ENCODE measurements around the gene FMNL2. TPM values are rescaled to one million over a fixed set of nuclear protein-coding genes. Genes with fewer than 3 reads are reported as not detected.

FMNL2 gene
- total and polyA plus RNA-seq, 2 experiments from 2014 or later, result 16.5 to 45.4 TPM

GRCh38 chr2:152559008-152559407, 224.0 kb downstream of the FMNL2 start:
- H3K4me3 Mint-ChIP-seq, result no peak overlapping the region
- H3K27ac Mint-ChIP-seq, result no peak overlapping the region

More at GRCh38 chr2:152559008-152559407, 224.0 kb downstream of the FMNL2 start:
- Mint-ChIP-seq H3K4me1 (peaks cover 28% of the 10 kb centered on the region), H3K27me3 (ENCODE audit: insufficient read depth, low read depth, poor library complexity) (peaks cover 2% of the 10 kb centered on the region), H3K9me3 (no peaks in the 10 kb centered on the region), H3K36me3 (ENCODE audit: low read depth) (peaks cover 23% of the 10 kb centered on the region; the same call in 2 of the 3 replicates)
- DNase-seq (ENCODE audit: low spot score) (no peak), ATAC-seq (no peak)
- Histone ChIP-seq H3F3A (replicated peaks; ENCODE audit: low read depth) (no peaks in the 10 kb centered on the region), H3K4me1 (ENCODE audit: insufficient read depth) (peaks cover 20% of the 10 kb centered on the region; the same call in 1 of the 2 replicates), H3K79me2 (replicated peaks; ENCODE audit: insufficient read depth) (no peaks in the 10 kb centered on the region), H2AFZ (no peak overlapping the region), H3K27me3 (ENCODE audit: insufficient read depth) (no peaks in the 10 kb centered on the region), H3K9me2 (ENCODE audit: insufficient read depth) (no peaks in the 10 kb centered on the region), H3K36me3 (ENCODE audit: insufficient read depth) (no peaks in the 10 kb centered on the region), H3K4me3 (no peak overlapping the region), H3K27ac (ENCODE audit: low read depth) (no peak overlapping the region), H3K4me2 (no peak overlapping the region), H4K20me1 (replicated peaks; ENCODE audit: insufficient read depth) (no peaks in the 10 kb centered on the region)
- TF ChIP-seq ZNF462 (CRISPR knock-in tag; IDR thresholded peaks at IDR 0.05), result no peak
- TF ChIP-seq REST (IDR thresholded peaks at IDR 0.05; ENCODE audit: unreplicated experiment), result no peak
- TF ChIP-seq POLR2AphosphoS5 (IDR thresholded peaks at IDR 0.05; ENCODE audit: low read depth), result no peak
- TF ChIP-seq STAT1 (IDR thresholded peaks at IDR 0.05; ENCODE audit: unreplicated experiment), result no peak
- no peak for TF ChIP-seq NANOG (IDR thresholded peaks at IDR 0.05; ENCODE audit: borderline replicate concordance)
